Loucy (cell line): ENCODE measurements around the gene IP6K3.

ENCODE experiments used
- EZH2phosphoT487 ChIP-seq: fragments of 200-600 bp; IDR thresholded peaks from 2 replicates; pipeline ENCODE4 v1.6.1; 2018; ENCODE audit warnings: antibody characterized with exemption, mild to moderate bottlenecking, moderate library complexity, borderline replicate concordance
- TF ChIP-seq, protein P1 (sequence below): fragments of 200-600 bp; sonication (generic); conservative IDR thresholded peaks from 2 replicates; pipeline ENCODE4 v1.5.1; 2014; ENCODE audit warnings: mild to moderate bottlenecking, antibody characterized with exemption, low read length

DNA sequence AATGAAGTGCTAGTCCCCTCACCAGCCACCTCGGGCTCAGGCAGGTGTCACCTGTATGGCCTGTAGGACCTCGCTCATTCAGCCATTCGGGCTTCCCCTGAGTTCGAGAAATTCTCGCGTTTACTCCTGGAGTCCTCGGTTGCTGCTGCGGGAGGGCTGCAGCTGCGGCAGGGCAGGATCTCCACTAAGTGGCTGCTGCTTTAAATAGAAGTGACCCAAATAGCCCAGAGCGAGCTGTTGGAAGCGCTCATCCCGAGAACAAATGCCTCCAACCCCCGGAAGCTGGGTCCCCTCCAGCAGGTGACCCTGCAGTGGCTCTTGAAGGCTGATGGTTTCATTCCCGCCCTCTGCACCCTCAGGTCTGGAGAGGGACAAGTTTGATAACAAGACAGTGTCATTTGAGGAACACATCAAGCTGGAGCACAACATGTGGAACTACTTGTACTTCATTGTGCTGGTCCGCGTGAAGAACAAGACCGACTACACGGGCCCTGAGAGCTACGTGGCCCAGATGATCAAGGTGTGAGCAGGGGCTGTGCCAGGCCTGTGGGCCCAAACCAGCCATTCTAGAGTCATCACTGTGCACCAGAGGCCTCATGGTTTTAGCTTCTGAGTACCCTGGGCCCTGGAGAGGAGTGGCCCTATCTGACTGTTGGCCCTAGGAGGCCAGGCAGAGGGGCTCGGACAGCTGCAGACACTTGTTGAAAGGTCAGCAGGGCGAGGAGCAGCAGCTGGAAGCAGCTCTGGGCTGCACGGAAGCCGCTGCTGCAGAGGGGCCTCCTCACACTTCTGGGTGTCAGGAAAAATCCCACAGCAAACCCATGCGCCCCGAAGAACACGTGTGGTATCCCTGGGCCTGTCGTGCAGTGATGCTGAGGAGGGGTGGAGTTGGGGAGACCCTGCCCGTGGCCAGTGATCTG lies 53.3 kb downstream of the IP6K3 start:
- TF ChIP-seq, protein P1, sequence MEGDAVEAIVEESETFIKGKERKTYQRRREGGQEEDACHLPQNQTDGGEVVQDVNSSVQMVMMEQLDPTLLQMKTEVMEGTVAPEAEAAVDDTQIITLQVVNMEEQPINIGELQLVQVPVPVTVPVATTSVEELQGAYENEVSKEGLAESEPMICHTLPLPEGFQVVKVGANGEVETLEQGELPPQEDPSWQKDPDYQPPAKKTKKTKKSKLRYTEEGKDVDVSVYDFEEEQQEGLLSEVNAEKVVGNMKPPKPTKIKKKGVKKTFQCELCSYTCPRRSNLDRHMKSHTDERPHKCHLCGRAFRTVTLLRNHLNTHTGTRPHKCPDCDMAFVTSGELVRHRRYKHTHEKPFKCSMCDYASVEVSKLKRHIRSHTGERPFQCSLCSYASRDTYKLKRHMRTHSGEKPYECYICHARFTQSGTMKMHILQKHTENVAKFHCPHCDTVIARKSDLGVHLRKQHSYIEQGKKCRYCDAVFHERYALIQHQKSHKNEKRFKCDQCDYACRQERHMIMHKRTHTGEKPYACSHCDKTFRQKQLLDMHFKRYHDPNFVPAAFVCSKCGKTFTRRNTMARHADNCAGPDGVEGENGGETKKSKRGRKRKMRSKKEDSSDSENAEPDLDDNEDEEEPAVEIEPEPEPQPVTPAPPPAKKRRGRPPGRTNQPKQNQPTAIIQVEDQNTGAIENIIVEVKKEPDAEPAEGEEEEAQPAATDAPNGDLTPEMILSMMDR = no peak
- TF ChIP-seq EZH2phosphoT487 = no peak
